Hypothalamus (tissue), 51 donors: ENCODE data around the gene PSMB11.
"Not testable (repeated sequence)": the region's sequence is repeated elsewhere in the genome, so short reads cannot be mapped to it uniquely, and the experiment has no call there.

ENCODE experiments used
- DNase-seq, 51 donors: peaks; one replicate each; lab custom pipeline; 2025; lab: John Stamatoyannopoulos, UW

Gene PSMB11

GRCh38 chr14:23042162-23042965, at the start of gene PSMB11:
Gene PSMB11 (plus strand): TSS chr14:23042212. CDS start chr14:23042226, 14 bp downstream.
- DNase-seq, result no peak

- DNase-seq, result no peak
Observed at GRCh38 chr14:22993517-22993916, 48.5 kb upstream of the PSMB11 start.

- peak in 10 of 51 donors; percentile 6 to 45 (median 14) for DNase-seq
Observed at GRCh38 chr14:22994762-22995275, 47.2 kb upstream of the PSMB11 start.

GRCh38 chr14:22995889-22996625, 46.0 kb upstream of the PSMB11 start:
- DNase-seq, result no peak

GRCh38 chr14:22996768-22997654, 45.0 kb upstream of the PSMB11 start:
- DNase-seq, result no peak

- DNase-seq, result no peak
Observed at GRCh38 chr14:22997676-22998323, 44.2 kb upstream of the PSMB11 start.

- DNase-seq, result no peak
Observed at GRCh38 chr14:22998329-22999012, 43.5 kb upstream of the PSMB11 start.

GRCh38 chr14:23000860-23001259, 41.2 kb upstream of the PSMB11 start:
- no peak for DNase-seq

- DNase-seq, result no peak
Observed at GRCh38 chr14:23002592-23002991, 39.4 kb upstream of the PSMB11 start.

- not testable (repeated sequence) for DNase-seq
Observed at GRCh38 chr14:23004274-23004673, 37.7 kb upstream of the PSMB11 start.

GRCh38 chr14:23005451-23006187, 36.4 kb upstream of the PSMB11 start:
- no peak for DNase-seq

GRCh38 chr14:23006188-23006534, 35.9 kb upstream of the PSMB11 start:
- no peak for DNase-seq

- DNase-seq, result peak; percentile 73 to 99 (median 95)
Observed at GRCh38 chr14:23006544-23007419, 35.2 kb upstream of the PSMB11 start.

- no peak for DNase-seq
Observed at GRCh38 chr14:23008831-23009230, 33.2 kb upstream of the PSMB11 start.

GRCh38 chr14:23009483-23009938, 32.5 kb upstream of the PSMB11 start:
- no peak for DNase-seq

- DNase-seq, result peak in 48 of 51 donors; percentile 4 to 85 (median 47)
Observed at GRCh38 chr14:23009939-23010726, 31.9 kb upstream of the PSMB11 start, which contains the start of gene C14orf93. Gene C14orf93 (minus strand): TSS chr14:23010143. CDS start chr14:22999023, 11,120 bp downstream.
